ENCODE data around the gene LHFPL4. TPM values are rescaled to one million over a fixed set of nuclear protein-coding genes. Genes with fewer than 3 reads are reported as not detected.

Gene LHFPL4
- total RNA-seq, 1 donor from 2014 or later = not detected

GRCh38 chr3:9474482-9474881 lies 79.1 kb downstream of the LHFPL4 start:
- intact Hi-C loops (cut with micrococcal nuclease) = loop anchor here (5.0 kb wide), 1 partner anchor 37 kb away; no protein-coding TSS in a partner anchor
- Mint-ChIP-seq H3K36me3 (ENCODE audit: low read depth) (peaks cover 92% of the 10 kb centered on the region), H3K27me3 (no peaks in the 10 kb centered on the region), H3K9me3 (no peaks in the 10 kb centered on the region), H3K4me3 (no peak overlapping the region), H3K4me1 (no peaks in the 10 kb centered on the region), H3K27ac (no peak overlapping the region)
- ATAC-seq (ENCODE audit: low read depth) = no peak
- POLR2A ChIA-PET = no interaction called here
- CTCF ChIA-PET = no interaction called here
- DNase-seq = no peak
- no peak for TF ChIP-seq CTCF (IDR thresholded peaks at IDR 0.05)

GRCh38 chr3:9473496-9474065 lies 80.0 kb downstream of the LHFPL4 start:
- intact Hi-C loops (cut with micrococcal nuclease) = loop anchor here (5.0 kb wide), 1 partner anchor 36 kb away; no protein-coding TSS in a partner anchor
- Mint-ChIP-seq H3K4me1 (no peaks in the 10 kb centered on the region), H3K36me3 (ENCODE audit: low read depth) (peaks cover 93% of the 10 kb centered on the region), H3K27me3 (no peaks in the 10 kb centered on the region), H3K4me3 (no peak overlapping the region), H3K9me3 (no peaks in the 10 kb centered on the region), H3K27ac (no peak overlapping the region)
- CTCF ChIA-PET = no interaction called here
- POLR2A ChIA-PET = no interaction called here
- TF ChIP-seq CTCF (IDR thresholded peaks at IDR 0.05) = no peak
- no peak for DNase-seq
- ATAC-seq (ENCODE audit: low read depth) = no peak

GRCh38 chr3:9469986-9470385 lies 83.6 kb downstream of the LHFPL4 start:
- ATAC-seq (ENCODE audit: low read depth) = no peak
- Mint-ChIP-seq H3K4me3 (no peak overlapping the region), H3K27ac (no peak overlapping the region), H3K9me3 (no peaks in the 10 kb centered on the region), H3K27me3 (no peaks in the 10 kb centered on the region), H3K4me1 (no peaks in the 10 kb centered on the region), H3K36me3 (ENCODE audit: low read depth) (peaks cover 92% of the 10 kb centered on the region)
- no peak for DNase-seq
- POLR2A ChIA-PET = no interaction called here
- no peak for TF ChIP-seq CTCF (IDR thresholded peaks at IDR 0.05)
- CTCF ChIA-PET = no interaction called here
- intact Hi-C loops (cut with micrococcal nuclease) = loop anchor here (5.0 kb wide), 1 partner anchor 33 kb away; no protein-coding TSS in a partner anchor

- POLR2A ChIA-PET = no interaction called here
- CTCF ChIA-PET = no interaction called here
- Mint-ChIP-seq H3K4me1 (no peaks in the 10 kb centered on the region), H3K4me3 (no peak overlapping the region), H3K27ac (no peak overlapping the region), H3K36me3 (ENCODE audit: low read depth) (peaks cover 91% of the 10 kb centered on the region), H3K9me3 (no peaks in the 10 kb centered on the region), H3K27me3 (no peaks in the 10 kb centered on the region)
- no peak for TF ChIP-seq CTCF (IDR thresholded peaks at IDR 0.05)
- ATAC-seq (ENCODE audit: low read depth) (no peak), DNase-seq (no peak)
- intact Hi-C loops (cut with micrococcal nuclease) = no loop called here
Observed at GRCh38 chr3:9468460-9468859, 85.2 kb downstream of the LHFPL4 start.

GRCh38 chr3:9467451-9467850 lies 86.2 kb downstream of the LHFPL4 start:
- ChIA-PET POLR2A (no interaction called here), CTCF (no interaction called here)
- H3K27ac Mint-ChIP-seq = no peak overlapping the region
- no peak for ATAC-seq (ENCODE audit: low read depth)
- no peaks in the 10 kb centered on the region for H3K9me3 Mint-ChIP-seq
- intact Hi-C loops (cut with micrococcal nuclease) = no loop called here
- no peaks in the 10 kb centered on the region for H3K27me3 Mint-ChIP-seq
- no peak for TF ChIP-seq CTCF (IDR thresholded peaks at IDR 0.05)
- H3K4me3 Mint-ChIP-seq = no peak overlapping the region
- no peak for DNase-seq
- H3K36me3 Mint-ChIP-seq (ENCODE audit: low read depth) = peaks cover 90% of the 10 kb centered on the region
- H3K4me1 Mint-ChIP-seq = no peaks in the 10 kb centered on the region
